Suprapubic skin (tissue), 4 donors: Measurements from ENCODE around the gene POC1B.

ENCODE experiments used
- CTCF ChIP-seq, 2 donors: fragments of 200-600 bp in 1 of 2; fragments of 450-650 bp in 1 of 2; sonication (generic) in 1 of 2; IDR thresholded peaks; one replicate each; pipeline ENCODE4 v1.5.1; 2016 to 2019; ENCODE audit warnings: antibody characterized with exemption in 2 of 2, mild to moderate bottlenecking in 1 of 2, moderate library complexity in 1 of 2
- EP300 ChIP-seq: sonication (generic); formaldehyde crosslinking; IDR thresholded peaks from one replicate; pipeline ENCODE4 v1.6.1; 2017; ENCODE audit warnings: antibody characterized with exemption
- POLR2A ChIP-seq, 2 donors: fragments of 450-650 bp; IDR thresholded peaks; one replicate each; pipeline ENCODE4 v1.6.1; 2017; ENCODE audit warnings: antibody characterized with exemption in 2 of 2, mild to moderate bottlenecking in 2 of 2, moderate library complexity in 2 of 2
- POLR2AphosphoS5 ChIP-seq, 3 donors: sonication (generic); formaldehyde crosslinking; IDR thresholded peaks; one replicate each; pipeline ENCODE4 v1.6.1; 2017; ENCODE audit warnings: antibody characterized with exemption in 3 of 3

- no peak for TF ChIP-seq POLR2A (IDR thresholded peaks at IDR 0.05)
- no peak for TF ChIP-seq POLR2AphosphoS5 (IDR thresholded peaks at IDR 0.05)
- TF ChIP-seq CTCF (IDR thresholded peaks at IDR 0.05): no peak
- no peak for TF ChIP-seq EP300
These were observed 60.8 kb downstream of the POC1B start for GRCh38 chr12:89464974-89465592.
